Immature natural killer cell (primary cell): Measurements from ENCODE around the gene TAAR2. TPM values are rescaled to one million over a fixed set of nuclear protein-coding genes. Genes with fewer than 3 reads are reported as not detected.
"Not testable (repeated sequence)": the region's sequence is repeated elsewhere in the genome, so short reads cannot be mapped to it uniquely, and the experiment has no call there.

Experiments
- DNase-seq, 3 donors: peaks; one replicate each; pipeline ENCODE4 v3.0.0; 2022; ENCODE audit warnings: mixed read lengths in 1 of 3
- H3K27ac Mint-ChIP-seq, 6 donors: one replicate each; pipeline ENCODE4 v1.8.0; 2020; ENCODE audit warnings: mixed read lengths in 6 of 6, mild to moderate bottlenecking in 5 of 6, inconsistent platforms in 4 of 6, moderate library complexity in 3 of 6
- H3K27me3 Mint-ChIP-seq, 3 donors: one replicate each; pipeline ENCODE4 v1.8.0; 2020 to 2021; ENCODE audit warnings: low read depth in 3 of 3, mild to moderate bottlenecking in 3 of 3, mixed read lengths in 3 of 3, moderate library complexity in 3 of 3, inconsistent platforms in 1 of 3
- H3K36me3 Mint-ChIP-seq, 3 donors: one replicate each; pipeline ENCODE4 v1.8.0; 2020; ENCODE audit warnings: mixed read lengths in 3 of 3, inconsistent platforms in 2 of 3, mild to moderate bottlenecking in 2 of 3
- H3K4me1 Mint-ChIP-seq, 2 donors: one replicate each; pipeline ENCODE4 v1.8.0; 2020; ENCODE audit warnings: inconsistent platforms in 2 of 2, mild to moderate bottlenecking in 2 of 2, mixed read lengths in 2 of 2, moderate library complexity in 1 of 2
- H3K4me3 Mint-ChIP-seq, 5 donors: one replicate each; pipeline ENCODE4 v1.8.0; 2020; ENCODE audit warnings: mild to moderate bottlenecking in 5 of 5, mixed read lengths in 5 of 5, inconsistent platforms in 3 of 5, moderate library complexity in 3 of 5
- H3K9me3 Mint-ChIP-seq, 6 donors: one replicate each; pipeline ENCODE4 v1.8.0; 2020; ENCODE audit warnings: mild to moderate bottlenecking in 6 of 6, mixed read lengths in 6 of 6, inconsistent platforms in 4 of 6, moderate library complexity in 3 of 6
- polyA plus RNA-seq, 3 donors: library from polyadenylated mRNA; unstranded; fragments of 300-500 nt; fragmentation: Illumina TruSeq; gene quantifications; one replicate each; pipeline ENCODE4 v1.2.3, GENCODE V29; 2021

TAAR2 gene
- polyA plus RNA-seq, 3 donors from 2014 or later: not detected

DNA sequence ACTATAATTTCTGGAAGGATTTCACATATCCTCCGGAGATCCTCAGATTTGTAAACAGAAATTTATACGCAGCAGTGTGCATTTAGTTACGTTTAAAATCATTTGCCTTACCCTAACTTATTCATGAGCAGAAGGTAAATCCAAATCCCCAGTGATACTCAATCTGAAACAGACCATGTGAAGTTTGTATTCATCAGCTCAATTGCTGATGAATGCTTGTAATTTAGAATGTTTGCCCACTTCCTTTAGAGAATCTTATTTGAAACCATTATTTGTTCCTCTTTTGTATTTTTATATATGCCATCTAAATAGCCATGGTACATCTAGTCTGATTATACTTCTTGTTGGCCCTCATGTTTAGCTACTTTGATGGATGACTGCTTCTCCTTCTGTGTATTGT, 19.5 kb upstream of the TAAR2 start:
- peaks cover 0 to 8% (median 2%) of the 10 kb centered on the region in 3 donors for H3K27me3 Mint-ChIP-seq
- no peaks in the 10 kb centered on the region for H3K36me3 Mint-ChIP-seq
- DNase-seq: no peak
- peaks cover 1 to 15% of the 10 kb centered on the region in 2 donors for H3K4me1 Mint-ChIP-seq
- H3K4me3 Mint-ChIP-seq: no peak overlapping the region
- H3K9me3 Mint-ChIP-seq: peaks cover 0 to 6% (median 0%) of the 10 kb centered on the region in 6 donors
- no peak overlapping the region for H3K27ac Mint-ChIP-seq

DNA sequence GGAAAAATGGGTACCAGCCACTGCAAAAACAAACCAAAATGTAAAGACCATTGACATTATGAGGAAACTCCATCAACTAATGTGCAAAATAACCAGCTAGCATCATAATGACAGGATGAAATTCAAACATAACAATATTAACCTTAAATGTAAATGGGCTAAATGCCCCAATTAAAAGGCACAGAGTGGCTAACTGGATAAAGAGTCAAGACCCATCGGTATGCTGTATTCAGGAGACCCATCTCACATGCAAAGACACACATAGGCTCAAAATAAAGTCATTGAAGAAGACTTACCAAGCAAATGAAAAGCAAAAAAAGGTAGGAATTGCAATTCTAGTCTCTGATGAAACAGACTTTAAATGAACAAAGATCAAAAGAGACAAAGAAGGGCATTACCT, 13.1 kb upstream of the TAAR2 start:
- peaks cover 0 to 13% (median 6%) of the 10 kb centered on the region in 6 donors for H3K9me3 Mint-ChIP-seq
- not testable (repeated sequence) for H3K4me1 Mint-ChIP-seq, H3K4me3 Mint-ChIP-seq, DNase-seq, H3K27ac Mint-ChIP-seq, H3K36me3 Mint-ChIP-seq
- H3K27me3 Mint-ChIP-seq: peaks cover 3 to 11% (median 7%) of the 10 kb centered on the region in 3 donors

DNA sequence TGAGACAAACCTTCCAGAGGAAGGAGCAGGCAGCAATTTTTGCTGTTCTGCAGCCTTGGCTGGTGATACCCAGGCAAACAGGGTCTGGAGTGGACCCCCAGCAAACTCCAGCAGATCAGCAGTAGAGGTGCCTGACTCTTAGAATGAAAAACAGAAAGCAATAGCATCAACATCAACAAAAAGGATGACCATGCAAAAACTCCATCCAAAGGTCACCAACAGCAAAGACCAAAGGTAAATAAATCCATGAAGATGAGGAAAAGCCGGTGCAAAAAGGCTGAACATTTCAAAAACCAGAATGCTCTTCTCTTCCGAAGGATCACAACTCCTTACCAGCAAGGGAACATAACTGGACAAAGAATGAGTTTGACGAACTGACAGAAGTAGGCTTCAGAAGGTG, 11.8 kb upstream of the TAAR2 start:
- not testable (repeated sequence) for H3K27me3 Mint-ChIP-seq, H3K4me1 Mint-ChIP-seq, DNase-seq, H3K36me3 Mint-ChIP-seq, H3K4me3 Mint-ChIP-seq, H3K27ac Mint-ChIP-seq
- H3K9me3 Mint-ChIP-seq: peaks cover 0 to 13% (median 6%) of the 10 kb centered on the region in 6 donors

DNA sequence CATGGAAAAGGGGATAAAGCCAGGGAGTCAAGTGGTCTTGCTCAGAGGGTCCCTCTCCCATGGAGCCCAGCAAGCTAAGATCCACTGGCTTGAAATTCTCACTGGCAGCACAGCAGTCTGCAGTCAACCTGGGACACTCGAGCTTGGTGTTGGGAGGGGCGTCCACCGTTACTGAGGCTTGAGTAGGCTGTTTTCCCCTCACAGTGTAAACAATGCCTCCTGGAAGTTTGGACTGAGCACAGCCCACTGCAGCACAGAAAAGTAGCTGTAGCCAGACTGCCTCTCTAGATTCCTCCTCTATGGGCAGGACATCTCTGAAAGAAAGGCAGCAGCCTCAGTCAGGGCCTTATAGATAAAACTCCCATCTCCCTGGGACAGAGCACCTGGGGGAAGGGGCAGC, 11.2 kb upstream of the TAAR2 start:
- not testable (repeated sequence) for H3K36me3 Mint-ChIP-seq, DNase-seq, H3K4me3 Mint-ChIP-seq, H3K4me1 Mint-ChIP-seq, H3K27ac Mint-ChIP-seq, H3K27me3 Mint-ChIP-seq
- H3K9me3 Mint-ChIP-seq: peaks cover 0 to 13% (median 6%) of the 10 kb centered on the region in 6 donors

DNA sequence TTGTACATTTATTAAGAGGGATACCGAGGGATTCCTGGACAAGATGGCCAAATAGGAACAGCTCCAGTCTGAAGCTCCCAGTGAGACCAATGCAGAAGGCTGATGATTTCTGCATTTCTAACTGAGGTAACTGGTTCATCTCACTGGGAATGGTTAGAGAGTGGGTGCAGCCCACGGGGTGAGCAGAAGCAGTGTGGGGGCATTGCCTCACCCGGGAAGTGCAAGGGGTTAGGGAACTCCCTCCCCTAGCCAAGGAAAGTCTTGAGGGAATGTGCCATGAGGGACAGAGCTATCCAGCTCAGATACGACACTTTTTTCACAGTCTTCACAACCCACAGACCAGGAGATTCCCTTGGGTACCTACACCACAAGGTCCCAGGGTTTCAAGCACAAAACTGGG, 10.7 kb upstream of the TAAR2 start:
- peaks cover 0 to 13% (median 6%) of the 10 kb centered on the region in 6 donors for H3K9me3 Mint-ChIP-seq
- peaks cover 3 to 8% (median 5%) of the 10 kb centered on the region in 3 donors for H3K27me3 Mint-ChIP-seq
- DNase-seq: no peak
- peaks cover 0 to 6% (median 4%) of the 10 kb centered on the region in 3 donors for H3K36me3 Mint-ChIP-seq
- H3K4me1 Mint-ChIP-seq: no peaks in the 10 kb centered on the region
- H3K27ac Mint-ChIP-seq: no peak overlapping the region
- H3K4me3 Mint-ChIP-seq: no peak overlapping the region

DNA sequence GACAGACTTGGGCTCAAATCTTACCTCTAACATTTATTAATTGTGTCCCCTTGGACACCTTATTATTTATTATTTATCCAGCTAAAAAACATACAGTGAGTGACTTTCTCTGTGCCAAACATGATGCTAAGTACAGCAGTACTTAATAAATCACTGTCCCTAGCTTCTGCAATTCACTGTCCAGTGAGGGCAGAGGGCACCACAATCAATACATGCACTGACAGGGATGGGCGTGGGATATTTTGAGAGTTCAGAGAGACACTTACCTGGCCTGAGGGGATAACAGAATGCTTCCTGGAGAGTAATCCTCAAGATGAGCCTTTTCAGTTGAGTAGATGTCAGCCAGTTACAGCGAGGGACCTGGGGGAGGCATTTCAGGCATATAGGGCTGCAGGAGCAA, 9.3 kb upstream of the TAAR2 start:
- Mint-ChIP-seq H3K4me3 (no peak overlapping the region), H3K36me3 (peaks cover 0 to 6% (median 4%) of the 10 kb centered on the region in 3 donors), H3K9me3 (peaks cover 0 to 13% (median 4%) of the 10 kb centered on the region in 6 donors), H3K27me3 (peaks cover 5 to 8% (median 5%) of the 10 kb centered on the region in 3 donors), H3K4me1 (no peaks in the 10 kb centered on the region), H3K27ac (no peak overlapping the region)
- no peak for DNase-seq

DNA sequence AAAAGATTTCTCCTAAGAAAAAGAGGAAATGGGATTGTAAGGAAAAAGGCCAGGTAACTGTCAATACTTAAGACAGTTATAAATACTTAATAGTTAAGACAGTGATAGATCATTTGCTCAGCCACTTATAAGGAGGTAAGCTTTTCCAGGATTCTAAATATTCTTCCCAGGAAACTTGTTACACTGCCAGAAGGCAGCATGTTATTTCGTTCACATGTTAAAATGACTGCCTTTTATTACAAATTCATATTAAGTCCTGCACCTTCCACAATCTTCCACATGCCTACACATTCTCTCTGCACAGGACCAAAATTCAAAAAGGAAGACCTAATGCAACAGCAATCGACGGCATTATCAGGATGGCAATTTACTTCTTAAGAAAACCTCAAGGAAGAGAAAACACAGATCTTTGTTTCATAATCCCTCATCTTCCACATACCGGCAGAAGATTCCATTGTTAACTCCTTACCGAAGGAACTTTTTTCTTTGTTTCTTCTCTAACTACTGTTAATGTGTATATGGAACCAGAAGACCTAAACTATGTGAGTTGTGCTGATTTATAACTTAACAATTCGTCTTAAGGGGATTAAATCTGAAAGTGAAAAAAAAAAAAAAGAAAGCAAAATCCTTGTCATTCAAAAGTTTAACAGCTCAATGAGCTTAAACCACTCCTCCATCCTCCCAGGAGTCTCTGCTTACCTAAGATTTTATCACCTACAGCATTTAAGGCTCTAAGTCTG, 799 bp downstream of the TAAR2 start:
- H3K4me3 Mint-ChIP-seq: no peak overlapping the region
- no peak for DNase-seq
- H3K9me3 Mint-ChIP-seq: no peaks in the 10 kb centered on the region
- H3K27ac Mint-ChIP-seq: no peak overlapping the region
- H3K36me3 Mint-ChIP-seq: no peaks in the 10 kb centered on the region
- H3K27me3 Mint-ChIP-seq: peaks cover 5 to 7% (median 6%) of the 10 kb centered on the region in 3 donors
- no peaks in the 10 kb centered on the region for H3K4me1 Mint-ChIP-seq

DNA sequence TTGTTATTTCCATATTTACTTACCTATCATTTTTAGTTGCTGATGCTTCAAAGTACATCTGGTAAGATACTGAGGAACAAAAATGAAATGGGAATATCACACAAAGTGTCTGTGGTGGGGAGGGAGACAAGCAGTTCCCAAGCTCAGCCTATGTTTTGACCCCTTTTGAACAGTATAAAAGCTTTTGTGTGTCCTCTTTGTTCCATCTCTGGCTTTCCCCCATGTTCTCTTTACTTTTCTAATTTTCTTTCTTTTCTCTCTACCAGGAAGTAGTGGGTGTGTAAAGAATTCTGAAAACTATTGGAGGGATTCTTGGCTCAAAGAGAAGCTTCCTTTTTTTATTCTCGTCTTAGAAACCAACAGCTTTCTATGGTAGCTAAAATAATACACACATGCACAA, 7.4 kb downstream of the TAAR2 start:
- no peak overlapping the region for H3K27ac Mint-ChIP-seq

DNA sequence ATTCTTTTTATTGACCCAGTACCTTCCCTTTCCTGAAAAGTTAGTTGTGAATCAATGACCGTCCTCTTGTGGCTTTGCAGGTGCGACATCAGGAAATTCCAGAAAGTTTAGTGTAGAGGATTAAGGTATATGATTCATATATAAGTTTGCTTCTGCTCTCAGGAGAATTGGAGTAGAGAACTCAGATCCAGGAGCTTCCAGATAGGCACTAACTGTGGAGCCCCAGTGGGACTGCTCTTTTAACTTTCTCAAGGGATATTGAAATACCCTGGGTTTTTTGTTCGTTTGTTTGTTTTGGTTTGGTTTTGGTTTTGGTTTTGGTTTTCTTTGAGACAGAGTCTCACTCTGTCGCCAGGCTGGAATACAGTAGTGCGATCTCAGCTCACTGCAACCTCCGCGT, 9.5 kb downstream of the TAAR2 start:
- DNase-seq: peak; percentile 43 to 48 (median 43)
- H3K9me3 Mint-ChIP-seq: no peaks in the 10 kb centered on the region
- H3K4me1 Mint-ChIP-seq: peaks cover 41 to 52% of the 10 kb centered on the region in 2 donors
- H3K27ac Mint-ChIP-seq: peak overlapping the region; percentile 62 to 92 (median 88)
- H3K36me3 Mint-ChIP-seq: peaks cover 0 to 4% (median 0%) of the 10 kb centered on the region in 3 donors
- H3K4me3 Mint-ChIP-seq: peak overlapping the region; percentile 82 to 91 (median 91)
- peaks cover 3 to 7% (median 4%) of the 10 kb centered on the region in 3 donors for H3K27me3 Mint-ChIP-seq

More for the DNA sequence above, 7.4 kb downstream of the TAAR2 start:
- DNase-seq: no peak
- Mint-ChIP-seq H3K27me3 (peaks cover 0 to 9% (median 4%) of the 10 kb centered on the region in 3 donors), H3K4me3 (peak overlapping the region in 1 of 5 donors; percentile 16), H3K4me1 (peaks cover 32 to 34% of the 10 kb centered on the region in 2 donors), H3K9me3 (no peaks in the 10 kb centered on the region), H3K36me3 (no peaks in the 10 kb centered on the region)

DNA sequence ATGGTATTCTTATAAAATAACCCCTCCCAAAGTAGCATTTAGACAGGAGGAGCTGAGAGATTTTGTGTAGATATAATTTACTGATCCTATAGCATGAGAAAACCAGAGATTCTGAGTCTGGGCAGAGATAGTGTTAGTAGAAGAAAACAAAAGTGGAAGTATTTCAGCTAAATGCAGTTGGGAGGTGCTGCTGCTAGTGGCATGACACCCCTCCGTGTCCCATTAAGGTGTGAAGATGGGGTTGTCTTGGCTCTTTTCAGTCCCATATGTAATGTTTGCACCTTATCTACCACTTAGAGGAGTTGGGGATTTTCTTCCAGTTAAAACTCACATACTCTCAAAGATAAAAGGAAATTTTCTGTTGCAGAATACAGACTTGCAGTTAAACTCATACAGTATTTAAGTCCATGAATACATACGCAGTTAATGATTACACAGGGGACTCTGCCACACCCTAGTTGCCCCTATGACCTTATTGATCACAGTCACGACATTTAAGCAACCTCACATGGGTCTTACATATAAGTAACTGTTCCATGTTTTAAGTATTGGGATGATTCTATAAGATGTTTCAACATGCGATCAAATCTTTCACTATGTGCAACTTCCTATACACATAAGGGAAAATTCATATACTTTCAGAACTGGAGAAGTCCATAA, 11.5 kb downstream of the TAAR2 start:
- H3K4me3 Mint-ChIP-seq: peak overlapping the region; percentile 63 to 83 (median 65)
- H3K9me3 Mint-ChIP-seq: no peaks in the 10 kb centered on the region
- peaks cover 0 to 10% (median 0%) of the 10 kb centered on the region in 3 donors for H3K36me3 Mint-ChIP-seq
- peak overlapping the region; percentile 79 to 94 (median 89) for H3K27ac Mint-ChIP-seq
- H3K4me1 Mint-ChIP-seq: peaks cover 41 to 52% of the 10 kb centered on the region in 2 donors
- H3K27me3 Mint-ChIP-seq: peaks cover 3 to 7% (median 4%) of the 10 kb centered on the region in 3 donors
- DNase-seq: peak; percentile 63 to 67 (median 65)

DNA sequence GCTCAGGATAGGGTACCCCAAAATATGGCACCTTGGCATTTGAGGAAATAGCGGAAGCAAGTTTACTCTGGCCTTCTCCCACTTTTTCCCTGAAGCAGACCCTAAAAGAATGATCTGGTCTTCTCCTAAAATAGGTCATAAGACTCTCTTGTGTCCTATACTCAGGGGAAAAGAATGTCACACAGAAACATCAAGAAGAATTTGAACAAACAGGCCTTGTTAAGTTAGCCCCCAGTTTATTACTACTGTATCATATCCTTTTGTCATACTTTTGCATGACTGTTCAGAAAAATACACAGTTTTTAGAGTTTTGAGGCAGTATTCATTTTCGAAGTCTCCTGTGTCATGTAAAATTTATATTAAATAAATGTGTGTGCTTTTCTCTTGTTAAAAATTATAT, 12.5 kb downstream of the TAAR2 start:
- Mint-ChIP-seq H3K27me3 (peaks cover 3 to 10% (median 7%) of the 10 kb centered on the region in 3 donors), H3K4me3 (peak overlapping the region in 4 of 5 donors; percentile 63 to 83 (median 72)), H3K27ac (peak overlapping the region; percentile 79 to 94 (median 89)), H3K36me3 (peaks cover 0 to 10% (median 0%) of the 10 kb centered on the region in 3 donors), H3K4me1 (peaks cover 41 to 52% of the 10 kb centered on the region in 2 donors), H3K9me3 (no peaks in the 10 kb centered on the region)
- DNase-seq: no peak

DNA sequence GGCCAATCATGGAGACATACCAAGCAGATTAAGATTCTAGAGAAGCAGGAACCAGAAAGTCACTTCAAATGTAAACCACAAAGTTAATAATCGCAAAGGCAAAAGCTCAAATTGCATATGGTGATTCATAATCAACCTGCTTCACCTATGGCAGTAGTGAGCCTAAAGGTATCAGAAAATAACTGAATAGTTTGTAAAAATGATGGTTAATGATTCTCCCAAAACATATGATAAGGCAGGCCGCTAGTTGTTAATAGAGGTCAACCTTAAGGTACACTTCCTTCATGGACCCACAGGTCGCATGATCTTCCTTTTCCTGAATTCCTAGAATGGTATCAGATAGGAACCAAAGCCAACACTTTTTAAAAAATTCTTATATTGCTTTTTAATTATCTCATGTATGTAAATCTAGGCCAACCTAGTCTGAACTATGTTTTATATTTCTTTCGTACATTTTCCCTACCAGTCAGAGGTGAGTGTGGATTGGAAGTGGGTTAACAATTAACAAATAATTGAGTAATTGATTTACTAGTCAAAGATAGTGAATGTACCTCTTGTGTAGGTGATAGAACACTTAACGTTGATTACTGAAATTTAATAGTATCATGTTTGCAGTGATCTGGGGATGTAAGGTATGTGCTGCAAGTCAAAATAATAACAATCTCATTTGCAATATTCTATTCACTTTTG, 16.4 kb downstream of the TAAR2 start:
- H3K4me3 Mint-ChIP-seq: no peak overlapping the region

DNA sequence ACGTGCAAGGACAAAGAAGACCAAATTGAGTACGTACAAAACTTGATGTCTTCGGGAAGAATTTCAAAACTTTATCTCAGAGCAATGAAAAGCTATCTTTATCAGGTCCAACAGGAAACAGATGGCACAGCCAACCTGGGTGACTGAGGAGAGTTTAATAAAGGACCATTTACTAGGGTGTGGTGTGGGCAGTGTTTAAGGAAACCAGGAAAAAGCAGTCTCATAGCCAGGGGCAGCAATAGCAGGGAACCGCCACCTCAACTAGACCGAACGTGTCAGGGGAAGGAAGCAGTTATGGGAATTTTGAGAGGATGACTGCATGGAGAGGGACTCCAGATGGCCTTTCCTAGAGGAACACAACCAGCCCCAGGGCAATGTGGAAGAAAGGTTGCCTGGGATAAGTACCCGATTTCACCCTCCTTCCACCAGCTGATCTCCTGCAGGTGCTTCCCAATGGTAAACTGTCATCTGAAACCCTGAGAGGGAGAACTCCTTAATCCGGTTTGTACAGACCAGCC, 19.4 kb downstream of the TAAR2 start:
- peaks cover 0 to 4% (median 0%) of the 10 kb centered on the region in 6 donors for H3K9me3 Mint-ChIP-seq
- no peaks in the 10 kb centered on the region for H3K4me1 Mint-ChIP-seq
- H3K27me3 Mint-ChIP-seq: peaks cover 0 to 20% (median 3%) of the 10 kb centered on the region in 3 donors
- no peak overlapping the region for H3K4me3 Mint-ChIP-seq
- no peak overlapping the region for H3K27ac Mint-ChIP-seq
- DNase-seq: no peak
- H3K36me3 Mint-ChIP-seq: peaks cover 0 to 9% (median 0%) of the 10 kb centered on the region in 3 donors

More for the DNA sequence above, 16.4 kb downstream of the TAAR2 start:
- Mint-ChIP-seq H3K9me3 (peaks cover 0 to 4% (median 0%) of the 10 kb centered on the region in 6 donors), H3K4me1 (peaks cover 19 to 27% of the 10 kb centered on the region in 2 donors), H3K27me3 (peaks cover 2 to 14% (median 6%) of the 10 kb centered on the region in 3 donors), H3K27ac (no peak overlapping the region), H3K36me3 (peaks cover 0 to 13% (median 0%) of the 10 kb centered on the region in 3 donors)
- no peak for DNase-seq
